ENCODE results near the gene MSH5. TPM values are rescaled to one million over a fixed set of nuclear protein-coding genes. Genes with fewer than 3 reads are reported as not detected.

MSH5 gene
- total and polyA plus RNA-seq, 9 of the 15 experiments (the other 6 are each of a cell fraction or from before 2014, with no cell fraction given): 12.5 to 104 (median 46.6) TPM

- TF ChIP-seq ZNF551 (CRISPR knock-in tag; IDR thresholded peaks at IDR 0.05): peak; percentile 67
- no peak for TF ChIP-seq ZHX1 (conservative IDR thresholded peaks at IDR 0.05; ENCODE audit: low read length)
- TF ChIP-seq KLF1 (tag; IDR thresholded peaks at IDR 0.05): no peak
- TF ChIP-seq ZNF696 (CRISPR knock-in tag; conservative IDR thresholded peaks at IDR 0.05): 0 out of 2 replicates have a peak, but pooled peaks have one; percentile 6
- no peak for TF ChIP-seq NFXL1 (CRISPR knock-in tag; IDR thresholded peaks at IDR 0.05)
- 0 out of 2 replicates have a peak, but pooled peaks have one; percentile 83 for TF ChIP-seq NFATC3 (IDR thresholded peaks at IDR 0.05)
- peak; percentile 68 for TF ChIP-seq ARHGAP35 (IDR thresholded peaks at IDR 0.05; ENCODE audit: partially characterized antibody)
- no peak for TF ChIP-seq ZNF175 (CRISPR knock-in tag; IDR thresholded peaks at IDR 0.05; ENCODE audit: low read depth)
- 0 out of 2 replicates have a peak, but pooled peaks have one; percentile 7 for TF ChIP-seq FOXK1 (CRISPR knock-in tag; IDR thresholded peaks at IDR 0.05; ENCODE audit: borderline replicate concordance)
- no peak for TF ChIP-seq CXXC5 (CRISPR knock-in tag; IDR thresholded peaks at IDR 0.05)
- no peak for TF ChIP-seq E2F5 (CRISPR knock-in tag; IDR thresholded peaks at IDR 0.05)
- TF ChIP-seq E4F1 (CRISPR knock-in tag; IDR thresholded peaks at IDR 0.05; ENCODE audit: borderline replicate concordance): peak; percentile 77; the same call in 1 of the 2 replicates
- no peak for TF ChIP-seq TOE1 (IDR thresholded peaks at IDR 0.05; ENCODE audit: borderline replicate concordance)
- TF ChIP-seq TOE1 (CRISPR knock-in tag; IDR thresholded peaks at IDR 0.05; ENCODE audit: borderline replicate concordance, low read depth): 0 out of 2 replicates have a peak, but pooled peaks have one; percentile 51
- TF ChIP-seq TRIM25 (IDR thresholded peaks at IDR 0.05; ENCODE audit: borderline replicate concordance): peak; percentile 92; the same call in 1 of the 2 replicates
- TF ChIP-seq STAT5A (IDR thresholded peaks at IDR 0.05; ENCODE audit: borderline replicate concordance, low read length): no peak
- 0 out of 2 replicates have a peak, but pooled peaks have one; percentile 70 for TF ChIP-seq CHCHD3 (CRISPR knock-in tag; IDR thresholded peaks at IDR 0.05)
- peak; percentile 78 for TF ChIP-seq NCOA4 (IDR thresholded peaks at IDR 0.05; ENCODE audit: partially characterized antibody)
These were observed 2.4 kb upstream of the MSH5 start (continued) for GRCh38 chr6:31737315-31737990.
